HepG2 (cell line): ENCODE measurements around the gene ABCC10. TPM values are rescaled to one million over a fixed set of nuclear protein-coding genes. Genes with fewer than 3 reads are reported as not detected.
A peak's percentile ranks its signal among the peaks of the same experiment; 100 is the strongest.

Experiments
- ATAC-seq: fragments of 200-7000 bp; cut with Tn5 transposase; 3 replicates; pipeline ENCODE4 v1.9.1; 2020; ENCODE audit warnings: mild to moderate bottlenecking, moderate library complexity
- BruUV-seq: library from RNA; stranded (reverse); fragments of 400-500 nt; replicated peaks from 2 replicates; lab custom pipeline; 2021; lab: Mats Ljungman, UMichigan
- CTCF ChIA-PET: fragments of 300-600 bp; formaldehyde crosslinking; extraction: SDS; loops from one replicate; lab custom pipeline; 2021; ENCODE audit warnings: low total read pairs, inconsistent platforms, low intra/inter-chr PET ratio; lab: Yijun Ruan, JAX
- POLR2A ChIA-PET: fragments of 350-600 bp; sonication (Branson Sonifier 250); formaldehyde crosslinking; loops from one replicate; lab custom pipeline; 2020; ENCODE audit warnings: antibody characterized with exemption, inconsistent platforms; lab: Yijun Ruan, JAX
- DNase-seq: peaks from one replicate; pipeline ENCODE4 v3.0.0-alpha.2; 2015; ENCODE audit warnings: low spot score
- FAIRE-seq: peaks from 3 replicates; lab custom pipeline; 2011; peaks lifted over from hg19 to GRCh38; lab: Jason Lieb, UNC
- H2AFZ ChIP-seq: one replicate; pipeline ENCODE4 v1.6.1; 2011; ENCODE audit warnings: low read length, inconsistent platforms
- H3K27ac ChIP-seq: fragments of 300-600 bp; 3 replicates; pipeline ENCODE4 v1.8.0; 2011; ENCODE audit warnings: mixed run types, mild to moderate bottlenecking, mixed read lengths, low read length, inconsistent platforms; ENCODE audit not compliant: insufficient read depth; ENCODE audit errors: extremely low read length
- H3K27me3 ChIP-seq, 2 experiments: fragments of 200-600 bp in 1 of 2; 2 replicates in 1 of 2; 3 replicates in 1 of 2; pipeline versions ENCODE4 v1.6.0 to v1.8.0; 2011; ENCODE audit warnings: low read length in 2 of 2, mild to moderate bottlenecking in 2 of 2, moderate library complexity in 2 of 2, inconsistent platforms in 1 of 2; ENCODE audit not compliant: insufficient read depth in 2 of 2, control insufficient read depth in 1 of 2
- H3K36me3 ChIP-seq, 2 experiments: fragments of 200-600 bp in 1 of 2; replicated peaks in 1 of 2; 2 replicates in 1 of 2; 3 replicates in 1 of 2; pipeline versions ENCODE4 v1.5.1 to v1.8.0; 2011; ENCODE audit warnings: low read length in 2 of 2, inconsistent platforms in 1 of 2; ENCODE audit not compliant: insufficient read depth in 2 of 2, control insufficient read depth in 1 of 2
- H3K4me1 ChIP-seq: 2 replicates; pipeline ENCODE4 v1.5.1; 2012; ENCODE audit warnings: low read length, inconsistent platforms; ENCODE audit not compliant: insufficient read depth
- H3K4me2 ChIP-seq: 2 replicates; pipeline ENCODE4 v1.6.0; 2011; ENCODE audit warnings: low read depth, low read length, inconsistent platforms
- H3K4me3 ChIP-seq, 3 experiments: fragments of 200-600 bp in 1 of 3; sonication (generic), shearing (Covaris generic) in 1 of 3; replicated peaks in 1 of 3; 2 replicates each; pipeline ENCODE4 v1.5.1; 2011 to 2016; ENCODE audit warnings: low read length in 3 of 3, inconsistent platforms in 2 of 3, low read depth in 2 of 3, mild to moderate bottlenecking in 2 of 3, control low read depth in 1 of 3, mixed read lengths in 1 of 3; ENCODE audit not compliant: insufficient read depth in 1 of 3
- H3K79me2 ChIP-seq: one replicate; pipeline ENCODE4 v1.6.1; 2011; ENCODE audit warnings: low read length, inconsistent platforms; ENCODE audit not compliant: insufficient read depth
- H3K9ac ChIP-seq: 2 replicates; pipeline ENCODE4 v1.6.0; 2011; ENCODE audit warnings: mild to moderate bottlenecking, low read depth, low read length, inconsistent platforms; ENCODE audit not compliant: insufficient read depth
- H3K9me3 ChIP-seq: 2 replicates; pipeline ENCODE4 v1.5.1; 2012; ENCODE audit warnings: mild to moderate bottlenecking, low read length
- H4K20me1 ChIP-seq: 2 replicates; pipeline ENCODE4 v1.6.0; 2011; ENCODE audit warnings: inconsistent platforms, mild to moderate bottlenecking, low read length, moderate library complexity; ENCODE audit not compliant: insufficient read depth
- HES4 ChIP-seq: sonication (generic); formaldehyde crosslinking; IDR thresholded peaks from 2 replicates; pipeline ENCODE4 v1.9.0; 2021; ENCODE audit warnings: mild to moderate bottlenecking, missing genetic modification reagents, borderline replicate concordance
- KLF16 ChIP-seq, 2 experiments: sonication (generic) in 1 of 2; formaldehyde crosslinking in 1 of 2; IDR thresholded peaks; 2 replicates each; pipeline versions ENCODE4 v1.6.1 to v1.8.0; 2016 to 2023; ENCODE audit warnings: missing genetic modification reagents in 2 of 2, missing compliant biosample characterization in 1 of 2
- KMT2B ChIP-seq: IDR thresholded peaks from 2 replicates; pipeline ENCODE4 v1.6.1; 2016; ENCODE audit warnings: missing genetic modification reagents, missing compliant biosample characterization
- NR2F6 ChIP-seq, 2 experiments: IDR thresholded peaks; 2 replicates each; pipeline ENCODE4 v1.6.1; 2016; ENCODE audit warnings: antibody characterized with exemption in 1 of 2, mild to moderate bottlenecking in 1 of 2
- POLR2G ChIP-seq: fragments of 200-400 bp; formaldehyde crosslinking; IDR thresholded peaks from 2 replicates; pipeline ENCODE4 v1.6.1; 2018; ENCODE audit warnings: mild to moderate bottlenecking, low read depth, low read length, moderate library complexity
- REST ChIP-seq, 2 experiments: IDR thresholded peaks; 2 replicates each; pipeline ENCODE4 v1.6.1; 2011 to 2012; ENCODE audit warnings: low read length in 2 of 2, borderline replicate concordance in 1 of 2, low read depth in 1 of 2, mild to moderate bottlenecking in 1 of 2, moderate library complexity in 1 of 2
- TBX2 ChIP-seq: sonication (generic); formaldehyde crosslinking; IDR thresholded peaks from 2 replicates; pipeline ENCODE4 v1.5.0; 2020; ENCODE audit warnings: missing genetic modification reagents, mild to moderate bottlenecking, borderline replicate concordance
- TP53 ChIP-seq: sonication (generic); formaldehyde crosslinking; conservative IDR thresholded peaks from 2 replicates; pipeline ENCODE4 v1.4.0; 2020; ENCODE audit warnings: missing genetic modification reagents
- ZNF674 ChIP-seq: sonication (generic); formaldehyde crosslinking; IDR thresholded peaks from 2 replicates; pipeline ENCODE4 v1.5.0; 2020; ENCODE audit warnings: low read depth, mild to moderate bottlenecking, missing genetic modification reagents
- ZNF747 ChIP-seq: sonication (generic); formaldehyde crosslinking; IDR thresholded peaks from 2 replicates; pipeline ENCODE4 v1.8.1; 2023; ENCODE audit warnings: missing genetic modification reagents, mild to moderate bottlenecking, borderline replicate concordance
- WGBS: methylation state at CpG from one replicate; pipeline ENCODE4 v1.1.6; 2017; ENCODE audit warnings: low lambda C conversion rate; 5-methylcytosine and 5-hydroxymethylcytosine counted together
- in situ Hi-C: cut with HindIII; loops from 2 replicates; pipeline ENCODE4 v1.10.0; 2017; ENCODE audit warnings: low pct_unique_long_range_greater_than_20kb; ENCODE audit not compliant: extremely low pct_ligation_motif_present
- intact Hi-C: fragments of 100-400 bp; cut with micrococcal nuclease; formaldehyde crosslinking; loops from one replicate; pipeline ENCODE4 v1.10.0; 2022; ENCODE audit not compliant: unreplicated experiment
- polyA plus RNA-seq, 8 experiments: library from polyadenylated mRNA; depleted of rRNA in 3 of 8; stranded (reverse) in 7 of 8; unstranded in 1 of 8; fragments of >200 nt; fragmentation: Illumina TruSeq in 4 of 8; extraction: Trizol in 4 of 8; gene quantifications; 2 replicates each; pipeline versions ENCODE4 v1.2.1 to v1.2.3, GENCODE V29; 2011 to 2016; ENCODE audit warnings: low read depth in 4 of 8, missing spikeins in 1 of 8, mixed read lengths in 1 of 8; ENCODE audit not compliant: insufficient read depth in 1 of 8
- total RNA-seq, 5 experiments: library from RNA; depleted of rRNA; stranded (reverse); fragments of >200 nt; fragmentation: Illumina TruSeq; extraction: Trizol; gene quantifications; 2 replicates each; pipeline ENCODE4 v1.2.3, GENCODE V29; 2016; ENCODE audit warnings: low read depth in 1 of 5
- TF ChIP-seq, protein P1 (sequence below): sonication (generic); formaldehyde crosslinking; IDR thresholded peaks from 2 replicates; pipeline ENCODE4 v1.5.1; 2020; ENCODE audit warnings: mild to moderate bottlenecking, missing genetic modification reagents, moderate library complexity

The ABCC10 gene
- total and polyA plus RNA-seq, 2 of the 13 experiments (the other 11 are each of a cell fraction or from before 2014, with no cell fraction given) = 16.0 to 24.3 TPM

DNA sequence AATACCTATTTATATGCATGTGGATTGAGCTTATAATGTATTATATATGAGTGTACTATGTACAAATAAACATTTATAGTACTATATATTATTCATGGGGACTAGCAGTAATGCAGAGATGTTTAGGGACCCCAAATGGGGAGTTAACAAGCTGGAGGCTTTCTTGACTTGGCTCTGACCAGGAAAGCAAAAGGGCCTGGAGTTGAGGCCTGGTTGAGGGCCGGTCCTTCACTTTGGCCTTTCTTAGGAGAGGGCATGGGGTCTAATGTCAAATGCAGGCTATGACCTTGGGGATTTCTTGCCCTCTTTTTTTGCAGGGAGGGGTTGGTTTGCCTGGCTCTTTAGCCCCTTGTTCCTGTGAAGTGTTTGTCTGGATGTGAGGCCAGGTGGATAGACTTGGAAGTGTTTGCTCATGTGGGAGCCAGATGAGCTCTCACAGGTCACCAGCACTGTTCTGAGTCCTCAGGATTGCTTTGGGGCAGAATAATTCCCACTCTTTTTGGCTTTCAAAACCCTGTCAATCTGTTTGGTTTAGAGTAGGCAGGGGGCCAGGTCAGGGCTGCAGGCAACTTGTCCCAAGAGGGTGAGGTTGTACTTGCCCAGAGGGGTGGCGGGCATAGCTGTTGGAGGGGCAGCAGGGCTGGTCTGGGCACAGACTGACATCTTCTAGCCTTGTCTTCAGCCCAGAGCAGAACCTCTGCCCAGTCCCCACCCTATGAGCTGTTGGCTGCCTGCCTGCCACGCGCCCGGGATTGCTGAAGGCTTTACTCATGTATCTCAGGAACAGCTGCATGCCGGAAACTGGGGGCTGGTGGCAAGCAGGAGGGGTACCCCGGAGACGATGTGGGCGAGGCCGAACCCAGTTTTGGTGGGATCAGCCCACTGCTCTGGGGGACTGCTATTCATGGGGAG, 64.7 kb downstream of the ABCC10 start (continued):
- 0 out of 4 replicates have a peak, but pooled peaks of 1 of the 2 experiments have one; percentile 30 for TF ChIP-seq KLF16 (CRISPR knock-in tag; IDR thresholded peaks at IDR 0.05)
- no peak for TF ChIP-seq NR2F6 (IDR thresholded peaks at IDR 0.05)
- 0 out of 2 replicates have a peak, but pooled peaks have one; percentile 19 for TF ChIP-seq NR2F6 (CRISPR knock-in tag; IDR thresholded peaks at IDR 0.05)

- ChIA-PET CTCF (no interaction called here), POLR2A (interaction anchor here (0.9 to 6.4 kb wide), 9 partner anchors 13 to 311 kb away, joined by 3 to 141 read pairs (median 6); partner anchors contain the start of genes ABCC10, CUL9, DLK2 and LRRC73)
- ATAC-seq (no peak), DNase-seq (no peak), FAIRE-seq (no peak)
- 0 out of 2 replicates have a peak, but pooled peaks have one; percentile 9 for TF ChIP-seq HES4
- TF ChIP-seq POLR2G = 0 out of 2 replicates have a peak, but pooled peaks have one; percentile 11
- TF ChIP-seq TP53 = no peak
- TF ChIP-seq REST (IDR thresholded peaks at IDR 0.05; ENCODE audit: borderline replicate concordance in 1 of 2, low read depth in 1 of 2, low read length in 2 of 2) = peak in 1 of 2 experiments; percentile 69; a peak in 2 of 4 replicates
- no peak for TF ChIP-seq KMT2B (CRISPR knock-in tag)
- peak; percentile 68; the same call in 1 of the 2 replicates for TF ChIP-seq ZNF674 (CRISPR knock-in tag)
- TF ChIP-seq TBX2 (CRISPR knock-in tag) = 0 out of 2 replicates have a peak, but pooled peaks have one; percentile 25
- peak; percentile 26; the same call in 1 of the 2 replicates for TF ChIP-seq ZNF747
- TF ChIP-seq, protein P1, sequence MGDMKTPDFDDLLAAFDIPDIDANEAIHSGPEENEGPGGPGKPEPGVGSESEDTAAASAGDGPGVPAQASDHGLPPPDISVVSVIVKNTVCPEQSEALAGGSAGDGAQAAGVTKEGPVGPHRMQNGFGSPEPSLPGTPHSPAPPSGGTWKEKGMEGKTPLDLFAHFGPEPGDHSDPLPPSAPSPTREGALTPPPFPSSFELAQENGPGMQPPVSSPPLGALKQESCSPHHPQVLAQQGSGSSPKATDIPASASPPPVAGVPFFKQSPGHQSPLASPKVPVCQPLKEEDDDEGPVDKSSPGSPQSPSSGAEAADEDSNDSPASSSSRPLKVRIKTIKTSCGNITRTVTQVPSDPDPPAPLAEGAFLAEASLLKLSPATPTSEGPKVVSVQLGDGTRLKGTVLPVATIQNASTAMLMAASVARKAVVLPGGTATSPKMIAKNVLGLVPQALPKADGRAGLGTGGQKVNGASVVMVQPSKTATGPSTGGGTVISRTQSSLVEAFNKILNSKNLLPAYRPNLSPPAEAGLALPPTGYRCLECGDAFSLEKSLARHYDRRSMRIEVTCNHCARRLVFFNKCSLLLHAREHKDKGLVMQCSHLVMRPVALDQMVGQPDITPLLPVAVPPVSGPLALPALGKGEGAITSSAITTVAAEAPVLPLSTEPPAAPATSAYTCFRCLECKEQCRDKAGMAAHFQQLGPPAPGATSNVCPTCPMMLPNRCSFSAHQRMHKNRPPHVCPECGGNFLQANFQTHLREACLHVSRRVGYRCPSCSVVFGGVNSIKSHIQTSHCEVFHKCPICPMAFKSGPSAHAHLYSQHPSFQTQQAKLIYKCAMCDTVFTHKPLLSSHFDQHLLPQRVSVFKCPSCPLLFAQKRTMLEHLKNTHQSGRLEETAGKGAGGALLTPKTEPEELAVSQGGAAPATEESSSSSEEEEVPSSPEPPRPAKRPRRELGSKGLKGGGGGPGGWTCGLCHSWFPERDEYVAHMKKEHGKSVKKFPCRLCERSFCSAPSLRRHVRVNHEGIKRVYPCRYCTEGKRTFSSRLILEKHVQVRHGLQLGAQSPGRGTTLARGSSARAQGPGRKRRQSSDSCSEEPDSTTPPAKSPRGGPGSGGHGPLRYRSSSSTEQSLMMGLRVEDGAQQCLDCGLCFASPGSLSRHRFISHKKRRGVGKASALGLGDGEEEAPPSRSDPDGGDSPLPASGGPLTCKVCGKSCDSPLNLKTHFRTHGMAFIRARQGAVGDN (CRISPR knock-in tag) = peak; percentile 50
- WGBS = 100% methylated on average over 3 of the region's 3 CpGs
- Histone ChIP-seq H3K4me3 (peak overlapping the region in 1 of 3 experiments; percentile 0; a peak in 1 of 6 replicates), H3K36me3 (peaks cover 2 to 7% of the 10 kb centered on the region in 2 experiments; a peak in 3 of 5 replicates), H3K4me1 (no peaks in the 10 kb centered on the region), H3K4me2 (peak overlapping the region; percentile 50), H3K9me3 (no peaks in the 10 kb centered on the region), H3K27me3 (no peaks in the 10 kb centered on the region), H4K20me1 (no peaks in the 10 kb centered on the region), H3K27ac (no peak overlapping the region), H2AFZ (no peak overlapping the region), H3K9ac (no peak overlapping the region; the same call in 1 of the 2 replicates), H3K79me2 (peaks cover 50% of the 10 kb centered on the region)
- no TSS peak for BruUV-seq
- in situ Hi-C loops = loop anchor here (5.0 kb wide), 1 partner anchor 35 kb away; the partner anchor contains the start of gene DLK2
- intact Hi-C loops = loop anchor here (5.0 to 10.0 kb wide), 2 partner anchors 58 to 230 kb away; no protein-coding TSS in a partner anchor
Measured at GRCh38 chr6:43492673-43493072, 65.3 kb downstream of the ABCC10 start.
